Calu3 (cell line): Measurements from ENCODE around the gene SOX8. TPM values are rescaled to one million over a fixed set of nuclear protein-coding genes. Genes with fewer than 3 reads are reported as not detected.
"Not testable (repeated sequence)": the region's sequence is repeated elsewhere in the genome, so short reads cannot be mapped to it uniquely, and the experiment has no call there.

Experiments used
- BruUV-seq: library from RNA; stranded (reverse); fragments of 400-500 nt; replicated peaks from 2 replicates; lab custom pipeline; 2021; lab: Mats Ljungman, UMichigan
- CTCF ChIA-PET: fragments of 300-600 bp; sonication (Branson Sonifier 250); formaldehyde crosslinking; loops from one replicate; lab custom pipeline; 2022; ENCODE audit warnings: antibody characterized with exemption; lab: Charles Lee
- DNase-seq: peaks from one replicate; pipeline ENCODE4 v3.0.0; 2022
- H3K27ac Mint-ChIP-seq: one replicate; pipeline ENCODE4 v1.8.0; 2022; ENCODE audit warnings: mixed read lengths; ENCODE audit not compliant: unreplicated experiment
- H3K27me3 Mint-ChIP-seq: one replicate; pipeline ENCODE4 v1.8.0; 2022; ENCODE audit warnings: mixed read lengths; ENCODE audit not compliant: unreplicated experiment
- H3K36me3 Mint-ChIP-seq: one replicate; pipeline ENCODE4 v1.8.0; 2022; ENCODE audit warnings: mild to moderate bottlenecking, moderate library complexity, mixed read lengths; ENCODE audit not compliant: insufficient read depth, unreplicated experiment
- H3K4me1 Mint-ChIP-seq: one replicate; pipeline ENCODE4 v1.8.0; 2022; ENCODE audit warnings: mild to moderate bottlenecking, low read depth, mixed read lengths; ENCODE audit not compliant: unreplicated experiment
- H3K4me3 Mint-ChIP-seq: one replicate; pipeline ENCODE4 v1.8.0; 2022; ENCODE audit warnings: mild to moderate bottlenecking, low read depth, moderate library complexity, mixed read lengths; ENCODE audit not compliant: unreplicated experiment
- H3K9me3 Mint-ChIP-seq: one replicate; pipeline ENCODE4 v1.8.0; 2022; ENCODE audit warnings: low read depth, mixed read lengths; ENCODE audit not compliant: unreplicated experiment
- intact Hi-C: fragments of 100-400 bp; cut with micrococcal nuclease; formaldehyde crosslinking; loops from one replicate; pipeline ENCODE4 v1.10.0; 2022; ENCODE audit not compliant: unreplicated experiment
- total RNA-seq: library from RNA; stranded (reverse); gene quantifications from 2 replicates; pipeline ENCODE4 v1.2.3, GENCODE V29; 2022
- TF ChIP-seq, protein P1 (sequence below): fragments of 200-600 bp; IDR thresholded peaks from one replicate; pipeline ENCODE4 v1.8.0; 2022; ENCODE audit warnings: antibody characterized with exemption; ENCODE audit not compliant: unreplicated experiment

Gene SOX8
- total RNA-seq, 1 experiment from 2014 or later: 0.92 TPM

DNA sequence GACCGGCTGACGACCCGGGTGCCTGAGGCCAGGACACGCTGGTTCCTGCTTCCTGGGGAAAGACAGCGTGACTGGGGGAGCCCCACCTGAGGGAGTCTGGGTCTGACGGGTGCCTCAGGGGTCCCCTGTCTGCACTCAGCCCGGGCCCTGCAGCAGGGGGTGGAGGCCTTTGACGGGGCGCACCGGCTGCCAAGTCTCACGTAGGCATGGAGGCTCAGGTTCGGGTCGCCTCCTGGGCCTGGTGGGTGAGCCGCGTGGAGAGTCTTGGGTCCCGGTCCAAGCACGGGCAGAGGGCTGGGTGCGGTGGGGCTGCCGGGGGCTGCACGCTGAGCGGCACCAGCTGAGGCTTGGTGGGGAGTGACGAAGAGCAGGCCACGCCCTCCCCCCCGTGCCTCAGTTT is 40.9 kb downstream of the SOX8 start:
- H3K36me3 Mint-ChIP-seq: peaks cover 11% of the 10 kb centered on the region
- H3K4me3 Mint-ChIP-seq: no peak overlapping the region
- TF ChIP-seq, protein P1, sequence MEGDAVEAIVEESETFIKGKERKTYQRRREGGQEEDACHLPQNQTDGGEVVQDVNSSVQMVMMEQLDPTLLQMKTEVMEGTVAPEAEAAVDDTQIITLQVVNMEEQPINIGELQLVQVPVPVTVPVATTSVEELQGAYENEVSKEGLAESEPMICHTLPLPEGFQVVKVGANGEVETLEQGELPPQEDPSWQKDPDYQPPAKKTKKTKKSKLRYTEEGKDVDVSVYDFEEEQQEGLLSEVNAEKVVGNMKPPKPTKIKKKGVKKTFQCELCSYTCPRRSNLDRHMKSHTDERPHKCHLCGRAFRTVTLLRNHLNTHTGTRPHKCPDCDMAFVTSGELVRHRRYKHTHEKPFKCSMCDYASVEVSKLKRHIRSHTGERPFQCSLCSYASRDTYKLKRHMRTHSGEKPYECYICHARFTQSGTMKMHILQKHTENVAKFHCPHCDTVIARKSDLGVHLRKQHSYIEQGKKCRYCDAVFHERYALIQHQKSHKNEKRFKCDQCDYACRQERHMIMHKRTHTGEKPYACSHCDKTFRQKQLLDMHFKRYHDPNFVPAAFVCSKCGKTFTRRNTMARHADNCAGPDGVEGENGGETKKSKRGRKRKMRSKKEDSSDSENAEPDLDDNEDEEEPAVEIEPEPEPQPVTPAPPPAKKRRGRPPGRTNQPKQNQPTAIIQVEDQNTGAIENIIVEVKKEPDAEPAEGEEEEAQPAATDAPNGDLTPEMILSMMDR: no peak
- CTCF ChIA-PET: no interaction called here
- peaks cover 12% of the 10 kb centered on the region for H3K4me1 Mint-ChIP-seq
- intact Hi-C loops: no loop called here
- H3K9me3 Mint-ChIP-seq: no peaks in the 10 kb centered on the region
- DNase-seq: no peak
- no TSS peak for BruUV-seq
- peaks cover 93% of the 10 kb centered on the region for H3K27me3 Mint-ChIP-seq
- H3K27ac Mint-ChIP-seq: no peak overlapping the region

DNA sequence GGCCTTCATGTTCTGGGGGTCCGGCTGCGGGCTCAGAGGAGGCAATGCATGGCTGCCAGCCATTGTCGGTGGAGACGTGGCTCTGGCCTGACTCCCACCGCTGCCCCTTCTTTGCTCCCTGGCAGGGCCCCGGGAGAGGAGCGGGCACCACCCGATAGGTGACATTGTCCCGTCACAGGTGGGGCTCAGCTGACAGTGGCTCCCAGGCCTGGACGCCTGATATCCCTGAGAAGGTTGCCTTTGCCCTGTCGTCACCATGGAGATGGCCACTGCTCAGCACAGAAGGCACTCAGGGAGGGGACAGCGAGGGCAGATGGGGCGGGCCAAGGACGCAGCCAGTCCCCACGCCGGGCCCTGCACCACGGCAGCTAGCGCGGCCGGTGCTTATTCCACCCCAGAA is 42.6 kb downstream of the SOX8 start:
- Mint-ChIP-seq H3K4me1 (peaks cover 4% of the 10 kb centered on the region), H3K27ac (no peak overlapping the region), H3K4me3 (no peak overlapping the region), H3K27me3 (peaks cover 93% of the 10 kb centered on the region), H3K9me3 (no peaks in the 10 kb centered on the region), H3K36me3 (peaks cover 3% of the 10 kb centered on the region)
- CTCF ChIA-PET: interaction anchor here (0.7 kb wide), 1 partner anchor 494 kb away, joined by 7 read pairs; no protein-coding TSS in a partner anchor
- no TSS peak for BruUV-seq
- intact Hi-C loops: no loop called here
- no peak for DNase-seq
- TF ChIP-seq, protein P1: no peak

DNA sequence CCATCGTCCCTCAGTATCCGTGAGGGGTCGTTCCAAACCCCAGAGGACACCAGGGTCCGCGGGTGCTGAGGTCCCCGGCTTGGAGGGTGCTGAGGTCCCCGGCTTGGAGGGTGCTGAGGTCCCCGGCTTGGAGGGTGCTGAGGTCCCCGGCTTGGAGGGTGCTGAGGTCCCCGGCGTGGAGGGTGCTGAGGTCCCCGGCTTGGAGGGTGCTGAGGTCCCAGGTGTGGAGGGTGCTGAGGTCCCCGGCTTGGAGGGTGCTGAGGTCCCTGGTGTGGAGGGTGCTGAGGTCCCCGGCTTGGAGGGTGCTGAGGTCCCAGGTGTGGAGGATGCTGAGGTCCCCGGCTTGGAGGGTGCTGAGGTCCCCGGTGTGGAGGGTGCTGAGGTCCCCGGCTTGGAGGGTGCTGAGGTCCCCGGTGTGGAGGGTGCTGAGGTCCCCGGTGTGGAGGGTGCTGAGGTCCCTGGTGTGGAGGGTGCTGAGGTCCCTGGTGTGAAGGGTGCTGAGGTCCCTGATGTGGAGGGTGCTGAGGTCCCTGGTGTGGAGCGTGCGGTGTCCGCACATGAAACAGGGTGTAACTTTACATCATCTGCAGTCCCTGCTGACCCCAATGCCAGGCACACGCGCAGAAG is 43.7 kb downstream of the SOX8 start:
- BruUV-seq, H3K4me3 Mint-ChIP-seq, DNase-seq, intact Hi-C loops, H3K4me1 Mint-ChIP-seq, CTCF ChIA-PET, H3K36me3 Mint-ChIP-seq, H3K27ac Mint-ChIP-seq, H3K9me3 Mint-ChIP-seq: not testable (repeated sequence)
- H3K27me3 Mint-ChIP-seq: peaks cover 93% of the 10 kb centered on the region

DNA sequence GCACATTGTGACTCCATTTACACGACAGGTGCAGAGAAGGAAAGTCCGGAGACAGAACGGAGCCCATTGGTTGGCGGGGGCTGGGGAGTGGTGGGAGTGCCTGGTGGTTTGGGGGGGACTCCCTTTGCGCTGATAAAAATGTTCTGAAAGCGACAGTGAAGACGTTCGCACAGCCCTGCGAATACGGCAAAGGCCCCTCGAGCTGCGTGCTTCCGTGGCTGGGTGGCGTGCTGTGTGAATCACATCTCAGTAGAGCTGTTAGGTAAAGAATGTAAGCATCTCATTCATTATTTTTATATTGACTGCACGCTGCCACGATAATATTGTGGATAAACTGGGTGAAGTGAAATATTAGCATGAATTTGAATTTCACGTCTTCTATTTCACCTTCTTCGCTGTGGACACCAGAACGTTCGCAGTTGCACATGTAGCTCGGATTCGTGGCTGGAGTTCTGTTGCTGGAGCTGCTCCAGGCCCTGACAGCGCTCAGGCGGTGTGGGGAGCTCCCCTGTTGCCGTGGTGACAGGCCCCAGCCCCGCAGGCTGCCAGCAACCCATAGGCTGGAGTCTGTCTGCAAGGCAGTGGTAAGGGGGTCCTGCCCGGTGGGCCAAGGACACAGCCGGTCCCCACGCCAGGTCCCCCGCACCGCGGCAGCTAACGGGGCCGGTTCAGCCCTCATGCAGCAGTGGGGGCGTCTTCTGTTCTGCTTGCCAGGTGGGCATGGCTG is 44.6 kb downstream of the SOX8 start:
- DNase-seq: no peak
- BruUV-seq: no TSS peak
- TF ChIP-seq, protein P1: no peak
- intact Hi-C loops: no loop called here
- H3K27me3 Mint-ChIP-seq: peaks cover 84% of the 10 kb centered on the region
- H3K4me3 Mint-ChIP-seq: no peak overlapping the region
- no peaks in the 10 kb centered on the region for H3K9me3 Mint-ChIP-seq
- H3K36me3 Mint-ChIP-seq: no peaks in the 10 kb centered on the region
- no peak overlapping the region for H3K27ac Mint-ChIP-seq
- CTCF ChIA-PET: no interaction called here
- H3K4me1 Mint-ChIP-seq: no peaks in the 10 kb centered on the region
